Activated gamma-delta T cell (primary cell): Measurements from ENCODE around the gene HEMK1.

Experiments used
- DNase-seq: peaks from one replicate; lab custom pipeline; 2025; lab: John Stamatoyannopoulos, UW

The HEMK1 gene

DNA sequence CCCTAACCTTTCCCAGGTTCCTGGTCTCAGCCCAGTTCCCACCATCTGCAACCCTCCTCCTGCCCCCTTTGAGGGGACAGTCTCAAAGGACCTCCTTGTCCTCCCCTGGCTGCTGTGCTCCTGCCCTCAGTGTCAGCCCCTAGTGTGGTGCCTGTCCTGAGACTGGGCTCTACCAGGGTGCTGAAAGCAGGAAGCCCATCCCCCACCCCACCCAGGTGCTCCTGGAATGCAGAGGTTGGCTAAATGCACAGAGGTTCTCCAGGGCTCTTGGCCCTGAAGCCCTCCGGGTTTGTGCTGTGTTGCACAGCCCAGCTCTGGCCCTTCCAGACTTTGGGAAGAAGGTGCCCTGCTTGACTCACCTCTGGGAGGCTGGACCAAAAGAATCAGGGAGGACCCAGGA, 23.5 kb upstream of the HEMK1 start:
- no peak for DNase-seq

DNA sequence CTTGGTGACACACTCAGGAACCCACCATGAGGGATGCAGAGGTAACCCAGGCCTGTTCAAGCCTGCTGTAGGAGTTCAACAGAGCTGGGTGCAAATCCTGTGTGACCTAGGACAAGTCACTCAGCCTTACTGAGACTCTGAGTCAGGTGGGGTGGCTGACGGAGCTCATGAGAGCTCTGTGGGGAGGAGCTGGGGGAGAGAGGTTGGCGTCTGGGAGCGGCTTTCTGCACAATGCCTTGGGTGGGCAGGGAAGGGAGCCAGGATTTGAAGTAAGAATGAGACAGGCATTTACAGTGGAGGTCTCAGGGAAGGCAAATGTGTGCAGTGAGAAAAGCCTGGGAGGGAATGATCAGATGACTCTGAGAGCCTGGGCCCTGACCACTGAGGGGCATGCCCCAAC, 20.1 kb upstream of the HEMK1 start:
- no peak for DNase-seq

- no peak for DNase-seq
These were observed 19.1 kb upstream of the HEMK1 start for GRCh38 chr3:50550079-50550736.

GRCh38 chr3:50551054-50551659, 18.2 kb upstream of the HEMK1 start:
- no peak for DNase-seq

GRCh38 chr3:50551681-50552435, 17.5 kb upstream of the HEMK1 start:
- no peak for DNase-seq

DNA sequence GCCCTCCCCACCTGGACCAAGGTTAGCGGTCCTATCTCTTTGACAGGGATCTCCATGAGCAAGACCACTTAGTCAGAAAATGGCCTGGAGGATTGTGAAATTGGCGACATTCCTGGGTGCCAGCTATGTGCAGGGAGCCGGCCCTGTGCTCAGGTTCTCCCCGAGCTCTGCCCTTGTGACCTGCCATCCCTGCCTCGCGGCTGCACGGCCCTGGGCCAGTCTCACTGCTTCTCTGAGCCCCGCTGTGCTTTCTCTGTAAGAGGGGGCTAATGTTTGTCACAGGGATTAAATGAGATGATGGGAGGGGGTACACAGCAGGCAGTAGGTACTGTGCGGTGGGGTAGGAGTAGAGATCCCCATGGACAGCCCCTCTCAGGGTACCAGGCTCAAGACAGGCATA, 16.7 kb upstream of the HEMK1 start:
- no peak for DNase-seq

DNA sequence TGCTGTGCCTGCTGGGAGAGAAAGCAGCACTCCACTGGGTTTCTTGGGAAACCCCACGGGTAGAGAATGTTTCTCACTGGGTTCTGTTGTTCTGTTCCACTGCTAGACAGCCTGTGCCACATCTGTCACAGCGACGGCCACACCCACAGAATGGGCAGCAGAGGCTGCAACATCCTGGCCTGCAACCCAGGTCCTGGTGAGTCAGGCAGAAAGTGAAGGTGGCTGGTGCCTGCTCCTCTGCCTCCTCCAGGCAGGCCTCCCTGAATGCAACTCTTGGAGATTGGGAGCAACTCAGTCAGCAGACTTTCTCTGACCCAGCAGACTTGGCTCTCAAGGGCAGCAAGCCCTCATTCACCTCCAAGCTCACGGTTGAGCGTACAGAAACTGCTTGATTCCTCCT, 14.8 kb upstream of the HEMK1 start:
- DNase-seq: no peak

GRCh38 chr3:50557106-50557505, 12.2 kb upstream of the HEMK1 start:
- no peak for DNase-seq

DNA sequence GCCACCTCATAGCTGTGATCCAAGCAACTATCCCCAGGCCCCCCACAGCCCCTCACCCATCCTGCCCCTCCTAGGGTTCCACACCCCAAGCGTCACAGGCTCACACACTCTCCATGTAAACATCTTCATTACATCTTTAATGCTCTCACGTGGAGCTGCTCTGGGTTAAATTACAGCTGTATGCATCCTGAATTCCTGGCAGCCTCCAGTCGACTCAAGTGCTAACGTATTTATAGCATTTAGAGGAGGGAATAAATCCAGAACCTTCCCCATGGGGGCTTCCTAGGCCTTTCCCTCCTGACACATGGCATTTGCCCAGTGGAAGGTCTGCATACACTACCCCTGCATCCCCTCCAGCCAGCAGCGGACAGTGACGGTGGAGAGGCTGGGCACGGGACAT, 11.4 kb upstream of the HEMK1 start:
- no peak for DNase-seq

- DNase-seq: no peak
These were observed 9.6 kb upstream of the HEMK1 start for GRCh38 chr3:50559702-50560101.

DNA sequence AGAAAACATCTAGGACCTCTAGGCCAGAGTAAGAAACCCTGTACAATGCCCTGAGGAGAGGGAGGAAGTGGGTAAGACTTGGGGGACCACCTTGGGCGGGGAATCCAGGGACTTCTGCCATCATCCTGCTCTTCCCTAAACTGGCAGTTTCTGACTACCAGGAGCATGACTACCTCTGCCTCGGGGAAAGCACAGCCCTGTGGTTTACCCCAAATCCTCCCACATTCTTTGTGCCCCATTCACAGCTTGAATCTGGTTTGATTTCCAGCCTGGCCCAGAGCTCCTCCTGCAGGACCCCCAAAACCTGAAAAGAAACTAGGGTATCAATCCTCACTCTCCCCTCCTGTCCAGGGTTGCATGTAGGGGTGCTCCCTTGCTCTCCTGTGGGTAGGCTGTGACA, 6.5 kb upstream of the HEMK1 start:
- DNase-seq: no peak

GRCh38 chr3:50563867-50564266, 5.5 kb upstream of the HEMK1 start:
- DNase-seq: no peak

GRCh38 chr3:50564321-50564720, 5.0 kb upstream of the HEMK1 start:
- no peak for DNase-seq

- no peak for DNase-seq
These were observed 2.3 kb upstream of the HEMK1 start for GRCh38 chr3:50567011-50567385.

- peak; percentile 92 for DNase-seq
These were observed 1.7 kb upstream of the HEMK1 start, which contains the start of gene C3orf18 for GRCh38 chr3:50567386-50568167. C3orf18 (minus strand) TSS chr3:50567747; CDS start chr3:50565699, 2,048 bp downstream.

- no peak for DNase-seq
These were observed 1.4 kb downstream of the HEMK1 start for GRCh38 chr3:50570508-50571279.

DNA sequence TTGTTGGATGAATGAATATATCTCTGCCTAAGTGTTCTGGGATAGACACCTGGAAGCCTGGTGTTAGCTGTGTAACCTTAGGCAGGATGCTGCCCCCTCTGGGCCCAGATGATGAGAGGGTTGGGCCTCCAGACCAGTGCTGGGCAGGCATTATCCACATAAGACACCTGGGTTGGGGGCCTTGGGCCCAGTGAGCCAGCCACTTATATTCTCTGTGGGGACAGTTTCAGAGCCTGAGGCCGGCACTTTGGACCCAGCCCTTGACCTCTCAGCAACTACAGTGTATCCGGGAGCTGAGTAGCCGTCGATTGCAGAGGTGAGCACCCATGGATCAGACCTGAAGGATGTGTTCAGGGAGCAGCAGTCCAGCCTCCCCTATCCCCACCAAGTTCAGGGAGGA, 2.2 kb downstream of the HEMK1 start:
- no peak for DNase-seq

GRCh38 chr3:50572158-50572557, 2.8 kb downstream of the HEMK1 start:
- DNase-seq: no peak

DNA sequence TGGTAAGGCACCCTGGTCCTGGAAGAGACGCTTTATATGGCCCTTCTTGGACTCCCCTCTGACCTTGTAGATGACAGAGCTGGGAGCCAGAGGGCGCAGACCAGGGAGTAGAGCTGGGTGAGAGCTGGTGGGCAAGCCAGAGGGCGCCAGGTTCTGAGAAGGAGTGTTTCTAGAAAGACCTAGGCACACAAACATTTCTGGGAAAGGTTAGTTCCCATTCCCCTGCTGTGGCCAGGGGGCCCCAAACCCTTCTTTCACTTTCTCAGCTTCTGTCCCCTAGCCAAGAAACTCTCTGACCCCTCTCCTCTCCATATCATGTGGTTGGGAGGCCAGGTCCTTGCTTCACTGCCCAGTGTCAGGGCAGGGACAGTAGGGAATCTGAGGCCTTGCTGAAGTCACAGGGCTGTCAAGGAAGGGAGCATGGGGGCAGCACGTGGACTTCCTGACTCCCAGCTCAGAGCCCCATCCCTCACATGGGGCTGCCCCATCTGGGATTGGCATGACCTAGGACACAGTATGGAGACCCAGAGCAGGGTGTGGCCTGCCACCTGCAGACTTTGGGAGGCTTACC, 3.6 kb downstream of the HEMK1 start:
- DNase-seq: no peak

DNA sequence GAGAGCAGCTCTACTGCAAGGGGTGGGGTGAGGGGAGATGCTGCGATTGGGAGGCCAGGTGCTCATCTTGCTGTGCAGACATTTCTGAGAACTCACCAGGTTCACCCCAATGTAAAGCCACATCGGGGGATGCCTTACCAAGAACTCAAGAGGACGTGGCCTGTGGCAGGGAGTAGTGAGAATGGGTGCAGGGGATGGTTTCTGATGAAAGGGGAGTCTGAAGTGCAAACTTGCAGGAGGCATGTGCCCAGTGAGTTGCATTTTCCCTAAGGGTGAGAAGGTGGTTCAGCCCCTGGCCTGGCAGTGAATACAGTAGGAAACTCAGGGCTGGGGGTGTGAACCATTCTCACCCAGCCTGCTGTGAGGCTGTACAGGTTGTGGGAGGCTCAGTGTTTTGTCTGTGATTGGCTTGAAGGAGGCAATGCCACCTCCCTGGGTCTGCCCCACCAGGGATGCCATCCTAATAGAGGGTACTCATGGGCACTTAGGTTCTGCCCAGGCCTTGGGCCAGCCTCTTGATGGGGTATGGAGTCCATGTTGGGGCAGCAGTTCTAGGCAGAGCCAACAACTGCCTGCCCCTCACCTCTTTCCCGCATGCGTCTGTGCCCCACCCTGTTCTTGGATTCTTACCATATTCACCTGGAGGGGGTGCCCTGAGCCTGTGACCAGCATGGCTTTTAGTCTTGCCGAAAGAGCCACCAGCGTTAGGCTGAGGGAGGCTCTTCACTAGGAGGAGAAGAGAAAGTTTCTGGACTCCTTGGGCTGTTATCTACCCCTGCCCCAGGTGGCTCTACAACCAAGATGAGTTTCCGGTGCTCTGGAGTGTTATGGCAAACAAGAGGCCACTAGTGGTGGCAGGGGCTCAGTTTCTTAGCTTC, 4.5 kb downstream of the HEMK1 start:
- DNase-seq: no peak
